Endothelial cell of umbilical vein (primary cell): ENCODE results near the gene GAPVD1. TPM values are rescaled to one million over a fixed set of nuclear protein-coding genes. Genes with fewer than 3 reads are reported as not detected.

Experiments used
- BruUV-seq: library from RNA; stranded (reverse); fragments of 400-500 nt; replicated peaks from 2 replicates; lab custom pipeline; 2021; lab: Mats Ljungman, UMichigan
- CTCF ChIA-PET: fragments of 300-600, 350-600 bp; sonication (Branson Sonifier 250); formaldehyde crosslinking; loops from one replicate; lab custom pipeline; 2021; ENCODE audit warnings: antibody characterized with exemption, inconsistent platforms; lab: Charles Lee
- POLR2A ChIA-PET: fragments of 300-600, 350-600 bp; sonication (Branson Sonifier 250); formaldehyde crosslinking; loops from one replicate; lab custom pipeline; 2021; ENCODE audit warnings: antibody characterized with exemption, inconsistent platforms; lab: Charles Lee
- DNase-seq: peaks from one replicate; pipeline ENCODE4 v3.0.0-alpha.2; 2011; ENCODE audit warnings: low read depth, low spot score
- FAIRE-seq: peaks from 2 replicates; lab custom pipeline; 2011; peaks lifted over from hg19 to GRCh38; lab: Jason Lieb, UNC
- H2AFZ ChIP-seq: 2 replicates; pipeline ENCODE4 v1.6.0; 2012; ENCODE audit warnings: low read depth, low read length, control low read depth, inconsistent platforms
- H3K27ac ChIP-seq: 2 replicates; pipeline ENCODE4 v1.5.1; 2011; ENCODE audit warnings: low read depth, mild to moderate bottlenecking, control low read depth, low read length, moderate library complexity; ENCODE audit not compliant: insufficient read depth
- H3K27me3 ChIP-seq, 2 experiments: 2 replicates each; pipeline versions ENCODE4 v1.6.0 to v1.6.1; 2011; ENCODE audit warnings: low read length in 2 of 2, mixed read lengths in 1 of 2; ENCODE audit not compliant: control insufficient read depth in 2 of 2, insufficient read depth in 2 of 2
- H3K36me3 ChIP-seq, 2 experiments: 2 replicates in 1 of 2; 3 replicates in 1 of 2; pipeline ENCODE4 v1.5.1; 2011; ENCODE audit warnings: low read length in 2 of 2, mild to moderate bottlenecking in 1 of 2, moderate library complexity in 1 of 2; ENCODE audit not compliant: control insufficient read depth in 2 of 2, insufficient read depth in 2 of 2; ENCODE audit errors: extremely low read depth in 1 of 2
- H3K4me1 ChIP-seq: 3 replicates; pipeline ENCODE4 v1.5.1; 2011; ENCODE audit warnings: mild to moderate bottlenecking, low read length; ENCODE audit not compliant: control insufficient read depth, insufficient read depth; ENCODE audit errors: extremely low read depth
- H3K4me2 ChIP-seq: 2 replicates; pipeline ENCODE4 v1.6.1; 2011; ENCODE audit warnings: low read length, control low read depth, mixed read lengths; ENCODE audit not compliant: insufficient read depth
- H3K4me3 ChIP-seq, 3 experiments: fragments of 200-600 bp in 1 of 3; sonication (generic), shearing (Covaris generic) in 1 of 3; replicated peaks in 1 of 3; 2 replicates each; pipeline ENCODE4 v1.5.1; 2011 to 2016; ENCODE audit warnings: control low read depth in 3 of 3, low read length in 3 of 3, mild to moderate bottlenecking in 2 of 3, inconsistent platforms in 1 of 3, low read depth in 1 of 3, moderate library complexity in 1 of 3; ENCODE audit not compliant: insufficient read depth in 1 of 3
- H3K79me2 ChIP-seq: 2 replicates; pipeline ENCODE4 v1.6.0; 2012; ENCODE audit warnings: low read length, inconsistent platforms; ENCODE audit not compliant: control insufficient read depth, insufficient read depth
- H3K9ac ChIP-seq: replicated peaks from 2 replicates; pipeline ENCODE3; 2011; ENCODE audit warnings: low read length, control low read depth; ENCODE audit not compliant: insufficient read depth; ENCODE audit errors: extremely low read depth
- H3K9me1 ChIP-seq: replicated peaks from 3 replicates; pipeline ENCODE4 v1.6.0; 2011; ENCODE audit warnings: mild to moderate bottlenecking, low read length; ENCODE audit not compliant: control insufficient read depth, insufficient read depth; ENCODE audit errors: extremely low read depth
- H3K9me3 ChIP-seq: replicated peaks from 2 replicates; pipeline ENCODE4 v1.5.1; 2012; ENCODE audit warnings: low read length, inconsistent platforms; ENCODE audit not compliant: control insufficient read depth, insufficient read depth
- H4K20me1 ChIP-seq: replicated peaks from 2 replicates; pipeline ENCODE3; 2011; ENCODE audit warnings: mild to moderate bottlenecking, low read length; ENCODE audit not compliant: control insufficient read depth, insufficient read depth; ENCODE audit errors: extremely low read depth
- CTCF ChIP-seq, 2 donors: IDR thresholded peaks; 1 replicate in 1 of 2; 2 replicates in 1 of 2; pipeline ENCODE4 v1.5.1; 2011; ENCODE audit warnings: low read length in 2 of 2, mild to moderate bottlenecking in 2 of 2, moderate library complexity in 2 of 2, control low read depth in 1 of 2, inconsistent platforms in 1 of 2, low read depth in 1 of 2; ENCODE audit not compliant: insufficient read depth in 1 of 2; ENCODE audit errors: extremely low read depth in 1 of 2
- EZH2 ChIP-seq: IDR thresholded peaks from 2 replicates; pipeline ENCODE4 v1.6.1; 2012; ENCODE audit warnings: borderline replicate concordance, low read depth, mild to moderate bottlenecking, moderate library complexity, low read length, inconsistent platforms; ENCODE audit not compliant: severe bottlenecking
- FOS ChIP-seq: IDR thresholded peaks from 2 replicates; pipeline ENCODE4 v1.6.1; 2011; ENCODE audit warnings: mild to moderate bottlenecking, low read length, moderate library complexity, borderline replicate concordance; ENCODE audit not compliant: insufficient read depth
- GATA2 ChIP-seq: IDR thresholded peaks from 2 replicates; pipeline ENCODE4 v1.7.0; 2011; ENCODE audit warnings: low read depth, mild to moderate bottlenecking, moderate library complexity, mixed read lengths, low read length; ENCODE audit not compliant: insufficient read length, insufficient read depth
- JUN ChIP-seq: IDR thresholded peaks from 2 replicates; pipeline ENCODE4 v1.6.1; 2011; ENCODE audit warnings: borderline replicate concordance, low read depth; ENCODE audit not compliant: insufficient read length, insufficient read depth
- MAX ChIP-seq: IDR thresholded peaks from 2 replicates; pipeline ENCODE4 v1.6.1; 2011; ENCODE audit not compliant: insufficient read depth, insufficient read length
- MYC ChIP-seq: IDR thresholded peaks from one replicate; pipeline ENCODE4 v1.6.1; 2011; ENCODE audit warnings: mild to moderate bottlenecking, low read depth, low read length
- POLR2A ChIP-seq: IDR thresholded peaks from 2 replicates; pipeline ENCODE4 v1.6.1; 2012; ENCODE audit warnings: low read depth, mild to moderate bottlenecking, control low read depth, low read length
- POLR2AphosphoS5 ChIP-seq: IDR thresholded peaks from 2 replicates; pipeline ENCODE4 v1.6.1; 2012; ENCODE audit warnings: low read depth, mild to moderate bottlenecking, control low read depth, low read length, moderate library complexity; ENCODE audit not compliant: insufficient read depth
- dilution Hi-C: fragments of 300-500 bp; cut with MboI; formaldehyde crosslinking; loops from one replicate; pipeline ENCODE4 v1.15.0; 2019; ENCODE audit warnings: low sequenced_read_pairs; ENCODE audit not compliant: extremely low pct_ligation_motif_present
- intact Hi-C: fragments of 100-400 bp; cut with micrococcal nuclease; formaldehyde crosslinking; loops from one replicate; pipeline ENCODE4 v1.10.0; 2022
- polyA plus RNA-seq, 4 experiments: library from polyadenylated mRNA; depleted of rRNA in 3 of 4; stranded (reverse) in 3 of 4; unstranded in 1 of 4; fragments of >200 nt; gene quantifications; 2 replicates each; pipeline versions ENCODE4 v1.2.1 to v1.2.3, GENCODE V29; 2011 to 2012; ENCODE audit warnings: missing spikeins in 1 of 4
- total RNA-seq: library from RNA; stranded (reverse); gene quantifications from 2 replicates; pipeline ENCODE4 v1.2.3, GENCODE V29; 2021

GAPVD1 gene
- total and polyA plus RNA-seq, 2 donors (not counting 3 experiments of a cell fraction or from before 2014, with no cell fraction given) = 10.7 to 53.2 TPM

- Histone ChIP-seq H3K36me3 (peaks cover 11 to 19% of the 10 kb centered on the region in 2 experiments), H3K9ac (no peak overlapping the region), H3K4me1 (no peaks in the 10 kb centered on the region), H3K4me3 (no peak overlapping the region), H3K9me3 (no peaks in the 10 kb centered on the region), H2AFZ (no peak overlapping the region), H3K27ac (no peak overlapping the region), H3K79me2 (peaks cover 2% of the 10 kb centered on the region), H3K4me2 (no peak overlapping the region), H4K20me1 (no peaks in the 10 kb centered on the region), H3K27me3 (no peaks in the 10 kb centered on the region), H3K9me1 (no peaks in the 10 kb centered on the region)
- POLR2A ChIA-PET = interaction anchor here (1.0 kb wide), 1 partner anchor 63 kb away, joined by 3 read pairs; the partner anchor contains the start of gene HSPA5
- DNase-seq = no peak
- no peak for FAIRE-seq
- CTCF ChIA-PET = interaction anchor here (1.3 kb wide), 1 partner anchor 9 kb away, joined by 5 read pairs; no protein-coding TSS in a partner anchor
- dilution Hi-C loops (no loop called here), intact Hi-C loops (no loop called here)
- BruUV-seq = no TSS peak
- TF ChIP-seq JUN = no peak
- no peak for TF ChIP-seq POLR2A
- TF ChIP-seq CTCF (IDR thresholded peaks at IDR 0.05; ENCODE audit: extremely low read depth in 1 of 2, insufficient read depth in 1 of 2, low read depth in 1 of 2, low read length in 2 of 2) = no peak
- TF ChIP-seq FOS = no peak
- TF ChIP-seq GATA2 = no peak
- TF ChIP-seq POLR2AphosphoS5 = no peak
- no peak for TF ChIP-seq EZH2
- TF ChIP-seq MAX = no peak
- TF ChIP-seq MYC = no peak
Measured at GRCh38 chr9:125304273-125304672, 42.6 kb downstream of the GAPVD1 start.
